ENCODE results near the gene MTRF1L. TPM values are rescaled to one million over a fixed set of nuclear protein-coding genes. Genes with fewer than 3 reads are reported as not detected.

The MTRF1L gene
- total RNA-seq, 6 donors from 2014 or later: 14.7 to 21.7 (median 16.9) TPM

DNA sequence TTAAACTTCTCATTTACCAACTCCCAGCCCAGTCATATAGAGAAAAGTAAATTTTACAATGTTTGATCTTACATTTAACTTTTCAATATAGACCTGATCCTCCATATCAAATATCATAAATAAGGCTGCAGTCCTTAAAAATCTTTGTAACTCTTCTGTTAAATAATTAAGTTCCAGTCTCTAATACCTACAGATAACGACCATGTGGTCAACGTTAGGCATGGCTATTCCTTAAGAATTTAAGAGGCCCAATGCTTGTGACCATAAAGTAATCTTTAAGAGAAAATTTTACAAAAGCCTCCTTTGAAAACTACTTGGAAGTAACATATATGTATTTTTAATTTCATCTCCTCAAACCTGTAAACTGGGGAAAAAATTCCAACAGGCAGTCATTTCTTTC is 21.3 kb downstream of the MTRF1L start:
- H3K27me3 ChIP-seq: no peaks in the 10 kb centered on the region
- peaks cover 16 to 24% (median 22%) of the 10 kb centered on the region in 4 donors for H3K4me1 ChIP-seq
- no peak overlapping the region for H3K4me3 ChIP-seq
- 52 to 53% methylated on average over 2 of the region's 2 CpGs for WGBS, 2 donors
- H3K27ac ChIP-seq: no peak overlapping the region
- peaks cover 0 to 1% (median 0%) of the 10 kb centered on the region in 4 donors for H3K36me3 ChIP-seq
- TF ChIP-seq EP300 (IDR thresholded peaks at IDR 0.05): no peak
- TF ChIP-seq POLR2AphosphoS5 (IDR thresholded peaks at IDR 0.05): no peak
- TF ChIP-seq, protein P1, sequence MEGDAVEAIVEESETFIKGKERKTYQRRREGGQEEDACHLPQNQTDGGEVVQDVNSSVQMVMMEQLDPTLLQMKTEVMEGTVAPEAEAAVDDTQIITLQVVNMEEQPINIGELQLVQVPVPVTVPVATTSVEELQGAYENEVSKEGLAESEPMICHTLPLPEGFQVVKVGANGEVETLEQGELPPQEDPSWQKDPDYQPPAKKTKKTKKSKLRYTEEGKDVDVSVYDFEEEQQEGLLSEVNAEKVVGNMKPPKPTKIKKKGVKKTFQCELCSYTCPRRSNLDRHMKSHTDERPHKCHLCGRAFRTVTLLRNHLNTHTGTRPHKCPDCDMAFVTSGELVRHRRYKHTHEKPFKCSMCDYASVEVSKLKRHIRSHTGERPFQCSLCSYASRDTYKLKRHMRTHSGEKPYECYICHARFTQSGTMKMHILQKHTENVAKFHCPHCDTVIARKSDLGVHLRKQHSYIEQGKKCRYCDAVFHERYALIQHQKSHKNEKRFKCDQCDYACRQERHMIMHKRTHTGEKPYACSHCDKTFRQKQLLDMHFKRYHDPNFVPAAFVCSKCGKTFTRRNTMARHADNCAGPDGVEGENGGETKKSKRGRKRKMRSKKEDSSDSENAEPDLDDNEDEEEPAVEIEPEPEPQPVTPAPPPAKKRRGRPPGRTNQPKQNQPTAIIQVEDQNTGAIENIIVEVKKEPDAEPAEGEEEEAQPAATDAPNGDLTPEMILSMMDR (IDR thresholded peaks at IDR 0.05): no peak
- TF ChIP-seq POLR2A (IDR thresholded peaks at IDR 0.05): no peak
- no peaks in the 10 kb centered on the region for H3K9me3 ChIP-seq
- ATAC-seq (ENCODE audit: low FRiP score in 2 of 2) (no peak), DNase-seq (no peak)

DNA sequence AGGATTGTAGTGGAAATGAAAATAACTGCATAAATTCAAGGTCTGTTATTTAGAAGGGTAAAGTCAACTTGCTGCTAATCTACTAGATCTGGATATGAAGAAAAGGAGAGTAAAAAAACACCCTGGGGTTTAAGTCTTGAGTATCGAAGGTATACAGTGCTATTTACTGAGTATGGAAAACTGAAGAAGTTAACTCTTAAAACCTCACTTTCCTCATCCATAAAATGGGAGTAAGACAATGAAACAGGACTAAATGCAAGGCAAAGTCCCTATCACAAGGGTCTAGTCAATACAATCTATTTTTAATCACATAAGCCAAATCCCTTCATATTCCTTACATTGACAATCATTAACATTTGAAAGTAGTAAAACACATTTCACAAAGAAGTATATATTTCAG is 21.9 kb downstream of the MTRF1L start:
- Histone ChIP-seq H3K36me3 (no peaks in the 10 kb centered on the region), H3K4me3 (no peak overlapping the region), H3K4me1 (peaks cover 16 to 24% (median 22%) of the 10 kb centered on the region in 4 donors), H3K9me3 (no peaks in the 10 kb centered on the region), H3K27ac (no peak overlapping the region), H3K27me3 (no peaks in the 10 kb centered on the region)
- TF ChIP-seq POLR2A (IDR thresholded peaks at IDR 0.05) (no peak), EP300 (IDR thresholded peaks at IDR 0.05) (no peak), POLR2AphosphoS5 (IDR thresholded peaks at IDR 0.05) (no peak)
- TF ChIP-seq, protein P1 (IDR thresholded peaks at IDR 0.05): no peak
- ATAC-seq (ENCODE audit: low FRiP score in 2 of 2) (no peak), DNase-seq (no peak)
- WGBS, 2 donors: 64 to 75% methylated on average over 1 of the region's 1 CpG

GRCh38 chr6:152979116-152979515 is 23.4 kb downstream of the MTRF1L start:
- TF ChIP-seq POLR2AphosphoS5 (IDR thresholded peaks at IDR 0.05) (no peak), POLR2A (IDR thresholded peaks at IDR 0.05) (no peak), EP300 (IDR thresholded peaks at IDR 0.05) (no peak)
- TF ChIP-seq, protein P1 (IDR thresholded peaks at IDR 0.05): no peak
- no peak for ATAC-seq (ENCODE audit: low FRiP score in 2 of 2)

GRCh38 chr6:152978058-152978457 is 24.5 kb downstream of the MTRF1L start:
- 61 to 63% methylated on average over 3 of the region's 3 CpGs for WGBS, 2 donors

More at GRCh38 chr6:152979116-152979515, 23.4 kb downstream of the MTRF1L start:
- no peak for DNase-seq
- Histone ChIP-seq H3K4me1 (peaks cover 11 to 17% (median 12%) of the 10 kb centered on the region in 4 donors), H3K27ac (no peak overlapping the region), H3K9me3 (no peaks in the 10 kb centered on the region), H3K27me3 (no peaks in the 10 kb centered on the region), H3K36me3 (peaks cover 0 to 11% (median 0%) of the 10 kb centered on the region in 4 donors), H3K4me3 (no peak overlapping the region)
- WGBS, 2 donors: 50 to 67% methylated on average over 1 of the region's 1 CpG

More at GRCh38 chr6:152978058-152978457, 24.5 kb downstream of the MTRF1L start:
- Histone ChIP-seq H3K27ac (no peak overlapping the region), H3K4me1 (peaks cover 10 to 14% (median 12%) of the 10 kb centered on the region in 4 donors), H3K4me3 (no peak overlapping the region), H3K27me3 (no peaks in the 10 kb centered on the region), H3K36me3 (peaks cover 0 to 21% (median 0%) of the 10 kb centered on the region in 4 donors), H3K9me3 (no peaks in the 10 kb centered on the region)
- no peak for DNase-seq
- ATAC-seq (ENCODE audit: low FRiP score in 2 of 2): no peak
- no peak for TF ChIP-seq EP300 (IDR thresholded peaks at IDR 0.05)
- no peak for TF ChIP-seq POLR2AphosphoS5 (IDR thresholded peaks at IDR 0.05)
- TF ChIP-seq POLR2A (IDR thresholded peaks at IDR 0.05): no peak
- TF ChIP-seq, protein P1 (IDR thresholded peaks at IDR 0.05): no peak
